Tibial nerve (tissue), 4 donors: ENCODE results near the gene FOXD2. TPM values are rescaled to one million over a fixed set of nuclear protein-coding genes. Genes with fewer than 3 reads are reported as not detected.

Experiments
- DNase-seq, 2 donors: peaks; one replicate each; pipeline ENCODE4 v3.0.0-alpha.2; 2019; ENCODE audit warnings: low spot score in 2 of 2
- H3K27ac ChIP-seq, 4 donors: fragments of 200-600 bp; sonication (generic) in 3 of 4; one replicate each; pipeline ENCODE4 v1.5.1; 2017 to 2019; ENCODE audit warnings: mild to moderate bottlenecking in 1 of 4
- H3K27me3 ChIP-seq, 2 donors: fragments of 200-600 bp; sonication (generic) in 1 of 2; one replicate each; pipeline versions ENCODE4 v1.5.1 to v1.6.0; 2017 to 2019
- H3K36me3 ChIP-seq, 3 donors: fragments of 200-600 bp; sonication (generic); one replicate each; pipeline ENCODE4 v1.5.1; 2018 to 2019
- H3K4me1 ChIP-seq, 4 donors: fragments of 200-600 bp; sonication (generic) in 3 of 4; one replicate each; pipeline ENCODE4 v1.5.1; 2017 to 2019
- H3K4me3 ChIP-seq, 4 donors: fragments of 200-600 bp; sonication (generic) in 3 of 4; one replicate each; pipeline ENCODE4 v1.5.1; 2017 to 2019; ENCODE audit warnings: mild to moderate bottlenecking in 1 of 4, moderate library complexity in 1 of 4
- H3K9me3 ChIP-seq, 4 donors: fragments of 200-600 bp; sonication (generic) in 3 of 4; one replicate each; pipeline ENCODE4 v1.5.1; 2017 to 2019
- EP300 ChIP-seq, 2 donors: sonication (generic); formaldehyde crosslinking; IDR thresholded peaks; one replicate each; pipeline ENCODE4 v1.6.1; 2017; ENCODE audit warnings: antibody characterized with exemption in 2 of 2, mild to moderate bottlenecking in 1 of 2
- POLR2A ChIP-seq, 2 donors: fragments of 450-650 bp; IDR thresholded peaks; one replicate each; pipeline ENCODE4 v1.6.1; 2017; ENCODE audit warnings: antibody characterized with exemption in 2 of 2, mild to moderate bottlenecking in 2 of 2, moderate library complexity in 2 of 2
- WGBS, 2 donors: methylation state at CpG; one replicate each; pipeline ENCODE4 v1.1.5; 2018; 5-methylcytosine and 5-hydroxymethylcytosine counted together
- total RNA-seq, 4 donors: library from RNA; depleted of rRNA; stranded (reverse); fragments of >200 nt; gene quantifications; one replicate each; pipeline ENCODE4 v1.1.0, GENCODE V29; 2016
- TF ChIP-seq, protein P1 (sequence below), 5 experiments: fragments of 200-600 bp in 3 of 5; fragments of 450-650 bp in 2 of 5; sonication (generic) in 3 of 5; IDR thresholded peaks; one replicate each; pipeline ENCODE4 v1.5.1; 2016 to 2019; ENCODE audit warnings: antibody characterized with exemption in 5 of 5, mild to moderate bottlenecking in 3 of 5, moderate library complexity in 2 of 5

The FOXD2 gene
- total RNA-seq, 4 donors from 2014 or later, result 11.7 to 34.7 (median 27.6) TPM

- H3K9me3 ChIP-seq, result no peaks in the 10 kb centered on the region
- H3K27me3 ChIP-seq, result peaks cover 0 to 8% of the 10 kb centered on the region in 2 donors
- peaks cover 0 to 23% (median 0%) of the 10 kb centered on the region in 4 donors for H3K4me1 ChIP-seq
- WGBS, 2 donors, result 82 to 85% methylated on average over 2 of the region's 2 CpGs
- H3K4me3 ChIP-seq, result no peak overlapping the region
- no peaks in the 10 kb centered on the region for H3K36me3 ChIP-seq
- no peak for TF ChIP-seq EP300 (IDR thresholded peaks at IDR 0.05)
- no peak for TF ChIP-seq POLR2A (IDR thresholded peaks at IDR 0.05)
- TF ChIP-seq, protein P1, sequence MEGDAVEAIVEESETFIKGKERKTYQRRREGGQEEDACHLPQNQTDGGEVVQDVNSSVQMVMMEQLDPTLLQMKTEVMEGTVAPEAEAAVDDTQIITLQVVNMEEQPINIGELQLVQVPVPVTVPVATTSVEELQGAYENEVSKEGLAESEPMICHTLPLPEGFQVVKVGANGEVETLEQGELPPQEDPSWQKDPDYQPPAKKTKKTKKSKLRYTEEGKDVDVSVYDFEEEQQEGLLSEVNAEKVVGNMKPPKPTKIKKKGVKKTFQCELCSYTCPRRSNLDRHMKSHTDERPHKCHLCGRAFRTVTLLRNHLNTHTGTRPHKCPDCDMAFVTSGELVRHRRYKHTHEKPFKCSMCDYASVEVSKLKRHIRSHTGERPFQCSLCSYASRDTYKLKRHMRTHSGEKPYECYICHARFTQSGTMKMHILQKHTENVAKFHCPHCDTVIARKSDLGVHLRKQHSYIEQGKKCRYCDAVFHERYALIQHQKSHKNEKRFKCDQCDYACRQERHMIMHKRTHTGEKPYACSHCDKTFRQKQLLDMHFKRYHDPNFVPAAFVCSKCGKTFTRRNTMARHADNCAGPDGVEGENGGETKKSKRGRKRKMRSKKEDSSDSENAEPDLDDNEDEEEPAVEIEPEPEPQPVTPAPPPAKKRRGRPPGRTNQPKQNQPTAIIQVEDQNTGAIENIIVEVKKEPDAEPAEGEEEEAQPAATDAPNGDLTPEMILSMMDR (IDR thresholded peaks at IDR 0.05), result no peak
- no peak for DNase-seq
- H3K27ac ChIP-seq, result no peak overlapping the region
Observed at GRCh38 chr1:47469390-47469759, 31.5 kb downstream of the FOXD2 start.

DNA sequence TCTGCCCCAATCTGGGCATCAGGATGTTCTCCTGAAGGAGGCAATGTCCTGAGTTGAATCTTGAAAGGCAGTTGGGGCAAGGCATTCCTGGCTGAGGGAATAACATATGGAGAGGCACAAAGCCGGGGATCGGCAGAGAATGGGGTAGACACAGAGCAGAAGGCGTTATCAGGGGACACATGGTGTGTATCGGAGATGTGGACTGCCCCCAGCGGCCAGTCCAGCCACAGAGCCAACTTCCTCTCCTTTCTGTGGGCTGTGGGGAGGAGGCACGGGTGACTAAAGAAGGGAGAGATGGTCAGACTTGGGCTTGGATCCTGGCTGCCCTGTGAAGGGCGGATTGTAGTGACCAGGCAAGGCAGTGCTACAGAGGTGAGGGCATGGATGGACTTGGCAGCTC lies 32.1 kb downstream of the FOXD2 start:
- Histone ChIP-seq H3K27me3 (peaks cover 0 to 8% of the 10 kb centered on the region in 2 donors), H3K27ac (no peak overlapping the region), H3K4me1 (peaks cover 0 to 23% (median 0%) of the 10 kb centered on the region in 4 donors), H3K36me3 (no peaks in the 10 kb centered on the region), H3K4me3 (no peak overlapping the region), H3K9me3 (no peaks in the 10 kb centered on the region)
- TF ChIP-seq, protein P1 (IDR thresholded peaks at IDR 0.05), result no peak
- TF ChIP-seq EP300 (IDR thresholded peaks at IDR 0.05), result no peak
- no peak for TF ChIP-seq POLR2A (IDR thresholded peaks at IDR 0.05)
- WGBS, 2 donors, result 88 to 94% methylated on average over 7 of the region's 7 CpGs
- no peak for DNase-seq

GRCh38 chr1:47471163-47471562 lies 33.3 kb downstream of the FOXD2 start:
- Histone ChIP-seq H3K9me3 (no peaks in the 10 kb centered on the region), H3K27ac (peak overlapping the region in 2 of 4 donors; percentile 12 to 70), H3K36me3 (no peaks in the 10 kb centered on the region), H3K4me3 (no peak overlapping the region), H3K4me1 (peaks cover 0 to 20% (median 0%) of the 10 kb centered on the region in 4 donors), H3K27me3 (peaks cover 0 to 8% of the 10 kb centered on the region in 2 donors)
- peak; percentile 67 to 78 for DNase-seq
- WGBS, 2 donors, result 60 to 62% methylated on average over 5 of the region's 5 CpGs
- peak in 1 of 2 donors; percentile 63 for TF ChIP-seq EP300 (IDR thresholded peaks at IDR 0.05)
- TF ChIP-seq POLR2A (IDR thresholded peaks at IDR 0.05), result no peak

GRCh38 chr1:47474278-47475193 lies 36.7 kb downstream of the FOXD2 start:
- Histone ChIP-seq H3K27me3 (peaks cover 0 to 4% of the 10 kb centered on the region in 2 donors), H3K9me3 (no peaks in the 10 kb centered on the region), H3K27ac (no peak overlapping the region), H3K4me1 (peaks cover 0 to 34% (median 0%) of the 10 kb centered on the region in 4 donors), H3K4me3 (no peak overlapping the region), H3K36me3 (no peaks in the 10 kb centered on the region)
- no peak for DNase-seq
- TF ChIP-seq, protein P1 (IDR thresholded peaks at IDR 0.05), result no peak
- no peak for TF ChIP-seq EP300 (IDR thresholded peaks at IDR 0.05)
- no peak for TF ChIP-seq POLR2A (IDR thresholded peaks at IDR 0.05)
- WGBS, 2 donors, result 66 to 70% methylated on average over 9 of the region's 9 CpGs

GRCh38 chr1:47477595-47478080 lies 39.8 kb downstream of the FOXD2 start:
- H3K4me1 ChIP-seq, result peaks cover 0 to 51% (median 0%) of the 10 kb centered on the region in 4 donors
- H3K27ac ChIP-seq, result peak overlapping the region in 2 of 4 donors; percentile 34 to 62
- 79 to 84% methylated on average over 3 of the region's 3 CpGs for WGBS, 2 donors
- H3K9me3 ChIP-seq, result no peaks in the 10 kb centered on the region
- TF ChIP-seq, protein P1 (IDR thresholded peaks at IDR 0.05), result no peak
- no peak for TF ChIP-seq POLR2A (IDR thresholded peaks at IDR 0.05)
- TF ChIP-seq EP300 (IDR thresholded peaks at IDR 0.05), result no peak
- no peaks in the 10 kb centered on the region for H3K27me3 ChIP-seq
- no peak for DNase-seq
- no peak overlapping the region for H3K4me3 ChIP-seq
- H3K36me3 ChIP-seq, result no peaks in the 10 kb centered on the region
